ENCODE data around the gene CALML4. TPM values are rescaled to one million over a fixed set of nuclear protein-coding genes. Genes with fewer than 3 reads are reported as not detected.
A peak's percentile ranks its signal among the peaks of the same experiment; 100 is the strongest.

CALML4 gene
- total RNA-seq, 4 donors from 2014 or later: 2.6 to 9.3 (median 4.6) TPM

- peak in 1 of 2 donors; percentile 25 for DNase-seq (ENCODE audit: low spot score in 2 of 2)
- TF ChIP-seq CTCF (IDR thresholded peaks at IDR 0.05) (no peak), POLR2A (IDR thresholded peaks at IDR 0.05) (no peak)
- intact Hi-C loops (cut with DNase I; ENCODE audit: low total_unique reads): no loop called here
- no peak overlapping the region for H3K4me3 ChIP-seq (ENCODE audit: low read depth, poor library complexity, severe bottlenecking)
- WGBS, 2 donors: 83 to 88% methylated on average over 6 of the region's 6 CpGs
These were observed 15.8 kb upstream of the CALML4 start for GRCh38 chr15:68220967-68221366.

- WGBS, 2 donors: 94 to 96% methylated on average over 2 of the region's 2 CpGs
- TF ChIP-seq CTCF (IDR thresholded peaks at IDR 0.05) (no peak), POLR2A (IDR thresholded peaks at IDR 0.05) (no peak)
- intact Hi-C loops (cut with DNase I; ENCODE audit: low total_unique reads): no loop called here
- no peak for DNase-seq (ENCODE audit: low spot score in 2 of 2)
- H3K4me3 ChIP-seq (ENCODE audit: low read depth, poor library complexity, severe bottlenecking): no peak overlapping the region
These were observed 15.4 kb upstream of the CALML4 start for GRCh38 chr15:68220489-68220888.

GRCh38 chr15:68218847-68219798 lies 14.0 kb upstream of the CALML4 start:
- H3K4me3 ChIP-seq (ENCODE audit: low read depth, poor library complexity, severe bottlenecking): no peak overlapping the region
- intact Hi-C loops (cut with DNase I; ENCODE audit: low total_unique reads): no loop called here
- TF ChIP-seq POLR2A (IDR thresholded peaks at IDR 0.05): no peak
- no peak for TF ChIP-seq CTCF (IDR thresholded peaks at IDR 0.05)
- peak in 1 of 2 donors; percentile 26 for DNase-seq (ENCODE audit: low spot score in 2 of 2)
- 92 to 97% methylated on average over 9 of the region's 9 CpGs for WGBS, 2 donors

GRCh38 chr15:68218331-68218730 lies 13.2 kb upstream of the CALML4 start:
- WGBS, 2 donors: 94 to 95% methylated on average over 8 of the region's 8 CpGs
- H3K4me3 ChIP-seq (ENCODE audit: low read depth, poor library complexity, severe bottlenecking): no peak overlapping the region
- intact Hi-C loops (cut with DNase I; ENCODE audit: low total_unique reads): no loop called here
- peak in 1 of 2 donors; percentile 53 for DNase-seq (ENCODE audit: low spot score in 2 of 2)
- TF ChIP-seq CTCF (IDR thresholded peaks at IDR 0.05) (no peak), POLR2A (IDR thresholded peaks at IDR 0.05) (no peak)

GRCh38 chr15:68217341-68217740 lies 12.2 kb upstream of the CALML4 start:
- intact Hi-C loops (cut with DNase I; ENCODE audit: low total_unique reads): no loop called here
- TF ChIP-seq POLR2A (IDR thresholded peaks at IDR 0.05) (no peak), CTCF (IDR thresholded peaks at IDR 0.05) (no peak)
- 92 to 93% methylated on average over 4 of the region's 4 CpGs for WGBS, 2 donors
- H3K4me3 ChIP-seq (ENCODE audit: low read depth, poor library complexity, severe bottlenecking): no peak overlapping the region
- peak in 1 of 2 donors; percentile 62 for DNase-seq (ENCODE audit: low spot score in 2 of 2)

All from lower leg skin (tissue), 4 donors.